NOMO-1 treated with dmso at 0.1 percent for 144 hours (cell line): Measurements from ENCODE around the gene FOXI1.

Source experiments
- DNase-seq: peaks from one replicate; lab custom pipeline; 2025; ENCODE audit not compliant: unreplicated experiment; lab: John Stamatoyannopoulos, UW

The FOXI1 gene

DNA sequence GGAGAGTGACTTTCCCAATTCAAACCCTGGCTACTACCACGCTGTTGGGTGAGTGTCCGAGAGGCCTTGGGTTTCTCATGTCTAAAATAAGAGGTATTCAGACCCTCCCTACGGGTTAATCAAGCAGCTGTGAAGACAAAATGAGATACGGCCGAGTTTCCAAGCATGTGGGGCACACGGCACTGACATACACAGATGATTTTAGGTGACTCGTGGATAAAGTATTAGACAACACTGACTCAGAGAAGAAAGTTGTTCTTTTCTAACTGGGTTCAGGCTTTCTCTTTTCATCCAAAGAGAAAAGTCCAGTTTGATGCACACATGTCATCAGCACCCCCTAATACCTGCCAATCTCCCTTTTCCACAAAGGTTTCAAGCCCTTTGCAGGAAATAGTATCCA, 15.6 kb downstream of the FOXI1 start:
- no peak for DNase-seq

DNA sequence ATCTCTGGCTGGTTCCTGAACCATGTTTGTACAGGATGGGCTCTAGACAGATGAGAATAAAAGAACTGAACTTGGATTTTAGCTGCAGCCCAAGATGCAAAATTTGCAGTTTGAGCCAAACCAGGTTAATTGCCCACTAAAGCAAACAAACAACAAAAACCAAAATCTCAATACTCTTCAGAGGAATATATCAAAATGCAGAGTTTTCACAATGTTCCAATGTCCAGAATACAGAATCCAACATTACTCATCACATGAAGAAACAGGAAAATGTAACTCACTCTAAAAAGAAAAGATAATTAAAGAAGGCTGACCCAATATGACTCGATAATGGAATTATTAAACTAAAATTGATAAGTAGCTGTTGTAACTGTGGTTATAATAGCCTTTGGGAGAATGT, 20.4 kb downstream of the FOXI1 start:
- no peak for DNase-seq

DNA sequence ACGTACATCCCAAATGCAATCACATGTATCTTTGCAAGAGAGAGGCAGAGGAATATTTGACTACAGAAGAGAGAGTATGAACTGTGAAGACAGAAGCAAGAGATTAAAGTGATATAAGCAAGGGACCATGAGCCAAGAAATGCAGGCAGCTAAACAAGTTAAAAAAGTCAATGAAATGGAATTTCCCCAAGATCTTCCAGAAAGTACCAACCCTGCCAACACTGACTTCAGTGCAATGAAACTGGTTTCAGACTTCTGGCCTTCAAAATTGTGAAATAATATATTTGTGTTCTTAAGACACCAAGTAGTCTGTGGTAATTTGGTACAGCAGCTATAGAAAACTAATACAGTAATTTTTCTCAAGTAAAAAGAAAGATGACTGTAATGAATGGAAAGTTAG, 20.9 kb downstream of the FOXI1 start:
- DNase-seq: no peak

DNA sequence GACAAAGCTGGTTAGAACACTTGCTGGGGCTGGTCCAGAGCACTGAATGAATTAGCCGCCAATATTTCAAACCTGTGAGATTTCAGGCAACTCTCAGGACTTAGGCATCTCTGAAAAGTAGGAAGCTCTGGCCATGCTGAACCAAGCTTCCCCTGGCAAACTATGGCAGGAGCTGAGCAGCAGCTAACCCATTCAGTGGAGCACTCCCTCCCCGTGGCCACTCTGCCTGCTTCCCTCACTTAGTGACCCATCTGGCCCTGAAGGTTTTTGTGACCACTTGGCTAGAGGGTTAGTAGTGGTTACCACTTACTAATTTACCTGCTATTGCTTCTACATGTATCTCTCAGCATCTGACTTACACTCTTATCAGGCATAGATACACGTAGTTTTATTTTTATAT, 25.5 kb downstream of the FOXI1 start:
- no peak for DNase-seq

DNA sequence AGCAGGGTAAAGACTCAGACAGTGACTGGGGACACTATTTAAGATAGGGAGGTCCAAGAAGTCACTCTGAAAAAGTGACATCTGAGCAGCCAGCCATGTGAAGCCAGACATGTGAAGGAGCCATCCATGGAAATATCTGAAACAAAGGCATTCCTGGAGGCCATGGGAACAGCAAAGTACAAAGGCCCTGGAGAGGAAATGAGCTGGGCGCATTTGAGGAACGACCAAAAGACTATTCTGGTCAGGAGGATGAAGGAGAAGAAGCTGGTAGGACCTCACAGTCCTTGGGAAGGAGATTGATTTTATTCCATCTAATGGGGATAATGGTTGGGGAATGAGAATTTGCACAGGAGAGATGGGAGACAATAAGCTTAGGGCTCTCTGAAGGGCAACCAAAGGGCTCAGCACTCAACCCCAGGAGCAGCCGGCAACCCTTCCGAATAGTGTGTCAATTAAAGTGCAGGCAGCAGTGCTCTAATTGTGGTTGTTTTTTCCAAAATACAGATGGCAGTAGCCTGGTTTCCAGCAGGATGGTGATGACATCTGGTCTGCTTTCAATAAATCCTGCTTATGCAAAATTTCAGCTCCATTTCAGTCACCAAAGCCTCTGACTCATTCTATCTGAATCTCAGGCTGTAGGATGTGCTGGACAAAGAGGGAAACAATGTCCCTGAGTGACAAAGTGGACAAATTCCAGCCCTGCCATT, 26.7 kb downstream of the FOXI1 start:
- no peak for DNase-seq

DNA sequence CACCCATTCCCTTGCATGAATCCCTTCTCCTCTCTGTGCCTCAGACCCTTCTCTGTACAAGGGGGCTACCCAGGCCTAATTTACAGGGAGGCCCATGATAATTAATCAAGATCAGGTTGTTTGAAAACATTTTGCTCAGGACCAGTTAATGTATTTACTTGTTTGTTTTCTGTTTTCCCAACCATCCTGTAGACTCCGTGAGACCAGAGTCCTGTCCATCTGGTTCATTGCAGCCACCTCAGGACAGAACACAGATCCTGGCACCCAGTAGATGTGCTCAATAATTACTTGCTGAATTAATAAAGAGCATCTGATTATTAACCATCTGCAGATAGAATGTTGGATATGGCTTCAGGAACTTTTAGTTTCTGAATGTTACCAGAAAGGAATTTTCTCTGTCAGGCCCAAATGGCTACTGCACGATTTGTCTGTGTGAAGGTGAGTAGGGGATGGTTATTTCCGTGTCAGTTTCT, 27.3 kb downstream of the FOXI1 start:
- DNase-seq: no peak

DNA sequence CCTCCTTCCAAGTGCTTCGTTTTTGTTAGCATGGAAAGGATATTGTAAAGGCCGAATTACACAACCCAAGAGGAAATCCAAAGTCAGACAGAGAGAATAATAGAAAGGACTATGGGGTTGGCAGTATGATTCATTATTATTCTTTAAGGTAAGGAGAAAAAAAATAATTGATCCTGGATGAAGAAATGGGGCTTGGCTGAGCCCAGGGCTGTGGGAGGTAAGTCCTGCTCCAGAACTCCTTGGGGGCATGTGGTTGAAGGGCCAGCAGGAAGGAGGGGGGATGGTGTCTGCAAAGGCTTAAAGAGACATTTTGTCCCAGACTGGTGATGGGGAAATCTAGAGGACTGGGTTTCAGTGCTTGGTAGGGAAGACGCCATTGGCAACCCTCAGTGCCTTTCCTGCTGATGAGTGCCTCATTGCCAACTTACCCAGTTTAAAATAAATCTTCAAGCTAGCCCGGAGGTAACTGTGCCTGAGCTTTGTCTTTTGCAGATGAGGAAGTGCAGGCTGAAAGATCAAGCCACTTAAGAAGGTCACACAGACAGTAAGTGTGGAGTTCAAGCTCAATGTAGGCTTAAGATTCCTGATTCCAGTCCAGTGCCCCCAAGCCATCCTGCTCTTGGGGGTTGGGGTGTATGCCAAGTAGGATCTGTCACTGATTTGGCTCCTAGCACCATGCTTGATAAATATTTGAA, 30.2 kb downstream of the FOXI1 start:
- no peak for DNase-seq

DNA sequence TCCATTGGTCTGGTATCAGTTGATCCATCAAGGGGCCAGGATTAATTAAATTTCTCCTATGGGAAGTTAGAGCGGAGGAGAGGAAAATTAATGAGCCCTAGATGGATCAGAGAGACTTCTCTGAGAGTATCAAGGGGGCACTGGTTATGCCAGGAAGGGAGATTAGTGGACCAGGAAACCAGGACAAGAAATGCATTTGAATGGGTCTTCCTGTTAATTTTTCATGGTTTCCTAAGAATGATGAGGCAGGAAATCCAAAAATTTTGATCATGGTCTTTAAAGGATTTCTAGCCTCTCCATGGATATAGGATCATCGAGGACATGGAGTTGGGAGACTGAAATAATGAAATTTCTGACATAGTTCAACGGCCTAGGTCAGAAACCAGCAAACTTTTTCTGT, 30.8 kb downstream of the FOXI1 start:
- no peak for DNase-seq

DNA sequence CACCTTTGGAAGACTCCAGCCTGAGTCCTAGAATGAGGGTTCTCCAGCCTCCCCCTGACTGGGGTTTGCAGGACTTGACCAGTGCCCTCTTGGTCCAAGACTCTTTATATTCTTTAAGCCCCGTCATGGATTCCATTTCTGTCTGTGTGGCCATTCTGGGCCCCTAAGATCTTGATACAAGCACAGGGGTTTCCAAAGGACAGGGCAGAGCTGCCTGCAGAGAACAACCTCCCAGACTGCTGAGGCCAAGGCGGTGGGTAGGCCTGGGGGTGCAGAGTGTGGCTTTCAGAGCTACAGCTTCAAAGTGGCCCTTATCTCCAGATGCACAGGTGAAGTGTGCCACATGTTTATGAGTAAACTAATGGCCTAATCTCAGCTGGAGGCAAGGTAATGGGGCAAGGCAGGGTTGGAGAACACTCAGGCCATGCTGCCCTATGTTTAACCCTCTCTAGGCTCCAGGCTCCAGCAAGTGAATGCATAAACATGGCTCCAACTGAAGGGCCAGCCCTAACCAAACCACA, 32.1 kb downstream of the FOXI1 start:
- no peak for DNase-seq

DNA sequence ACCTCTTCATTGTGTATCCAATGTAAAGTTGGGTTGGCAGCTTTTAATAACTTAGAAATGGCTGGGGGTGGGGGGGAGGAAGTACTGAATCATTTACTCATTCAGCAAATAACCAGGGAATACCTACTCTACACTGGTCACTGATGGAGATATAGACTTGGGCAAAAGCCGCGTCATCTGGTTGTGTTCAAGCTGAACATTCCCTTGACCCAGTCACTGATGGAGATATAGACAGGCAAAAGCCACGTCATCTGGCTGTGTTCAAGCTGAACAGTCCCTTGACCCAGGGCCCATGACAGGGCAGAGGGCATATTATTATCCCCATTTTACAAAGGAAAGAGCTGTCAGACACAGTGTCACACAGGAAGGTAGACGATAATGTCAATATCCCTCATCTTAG, 32.6 kb downstream of the FOXI1 start:
- no peak for DNase-seq

DNA sequence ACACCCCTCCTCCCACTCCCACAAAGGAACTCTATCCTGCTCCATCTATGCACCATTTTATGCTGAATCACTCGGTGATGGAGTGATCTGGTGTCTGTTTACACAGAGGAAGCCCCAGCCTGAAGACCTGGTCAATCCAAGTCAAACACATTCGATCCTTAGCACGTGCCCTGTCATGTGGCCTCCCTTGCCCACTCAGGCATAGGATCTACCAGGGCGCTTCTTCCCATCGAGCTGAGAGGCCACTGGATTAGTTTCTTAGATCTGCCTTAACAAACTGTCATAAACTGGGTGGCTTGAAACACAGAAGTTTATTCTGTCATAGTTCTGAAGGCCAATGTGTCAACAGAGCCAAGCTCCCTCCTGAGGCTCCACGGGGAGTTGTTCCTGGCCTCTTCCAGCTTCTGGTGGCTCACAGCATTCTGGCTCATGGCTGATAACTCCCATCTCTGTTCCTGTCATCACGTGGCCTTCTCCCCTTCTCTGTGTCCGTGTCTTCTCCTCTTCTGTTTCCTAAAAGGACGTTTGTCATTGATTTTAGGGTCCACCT, 34.2 kb downstream of the FOXI1 start:
- no peak for DNase-seq

DNA sequence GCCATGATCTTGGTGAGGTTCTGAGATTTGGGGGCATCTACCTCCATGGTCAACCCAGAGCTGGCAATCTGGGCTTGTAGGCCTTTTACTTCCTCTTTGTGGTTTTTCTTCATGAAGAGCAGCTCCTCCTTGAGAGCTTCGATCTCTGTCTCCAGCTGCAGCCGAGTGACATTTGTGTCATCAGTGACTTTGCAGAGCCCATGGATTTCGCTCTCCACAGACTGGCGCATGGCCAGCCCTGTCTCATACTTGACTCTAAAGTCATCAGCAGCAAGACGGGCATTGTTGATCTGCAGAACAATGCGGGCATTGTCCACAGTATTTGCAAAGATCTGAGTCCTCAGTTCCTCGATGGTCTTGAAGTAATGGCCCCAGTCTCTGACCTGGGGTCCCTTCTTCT, 35.5 kb downstream of the FOXI1 start:
- peak; percentile 38 for DNase-seq

DNA sequence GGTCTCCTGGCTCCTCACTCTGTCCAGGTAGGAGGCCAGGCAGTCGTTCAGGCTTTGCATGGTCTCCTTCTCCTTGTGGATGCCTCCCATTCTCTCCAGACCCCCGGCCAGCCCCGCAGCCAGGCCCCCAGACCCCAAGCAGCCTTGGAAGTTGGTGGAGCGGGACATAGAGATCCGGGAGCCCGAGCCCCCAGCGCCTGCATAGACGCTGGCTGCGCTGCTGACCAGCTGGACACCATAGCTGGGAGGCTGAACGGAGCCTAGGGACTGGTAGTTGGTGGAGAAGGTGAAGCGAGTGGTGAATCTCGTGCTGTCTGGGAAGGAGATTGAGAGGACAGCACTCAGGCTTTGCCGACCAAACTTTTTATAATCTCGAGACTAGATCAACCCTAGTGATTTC, 35.9 kb downstream of the FOXI1 start:
- DNase-seq: no peak

DNA sequence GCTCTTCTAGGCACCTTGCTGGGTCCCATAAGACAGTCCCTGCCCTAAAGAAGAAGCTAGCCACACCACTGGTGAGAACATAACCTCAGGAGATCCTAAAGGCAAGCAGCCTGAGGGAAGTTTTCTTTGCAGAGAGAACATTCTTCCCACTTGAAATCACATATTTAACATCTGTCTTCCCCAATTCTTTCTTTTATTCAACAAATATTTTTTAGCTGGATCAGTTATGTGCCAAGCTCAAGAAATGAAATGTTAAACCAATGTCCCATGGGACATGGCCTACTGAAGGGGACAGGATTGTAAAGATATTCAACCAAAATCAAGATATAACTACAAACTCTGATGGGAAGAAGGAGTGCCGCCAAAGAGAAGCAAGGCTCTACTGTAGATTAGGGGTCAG, 36.5 kb downstream of the FOXI1 start:
- no peak for DNase-seq

DNA sequence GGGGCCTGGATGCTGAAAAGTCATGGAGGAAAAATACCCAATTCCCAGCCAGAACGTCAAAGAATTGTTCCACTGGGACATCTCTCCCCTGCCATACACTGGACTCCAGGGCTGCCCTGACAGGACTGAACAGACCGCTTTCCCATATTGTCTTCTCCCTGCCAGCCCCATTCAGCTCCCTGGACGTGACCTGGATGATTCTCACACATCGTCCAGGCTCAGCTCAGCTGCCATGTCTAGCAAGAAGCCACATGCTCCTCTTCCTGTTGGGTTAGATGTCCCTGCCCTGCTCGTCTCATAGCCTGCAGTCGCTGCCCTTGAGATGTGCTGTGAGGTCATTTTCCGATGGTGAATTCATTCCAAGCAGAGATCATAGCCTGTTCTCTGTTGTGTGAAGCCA, 37.4 kb downstream of the FOXI1 start:
- DNase-seq: no peak

DNA sequence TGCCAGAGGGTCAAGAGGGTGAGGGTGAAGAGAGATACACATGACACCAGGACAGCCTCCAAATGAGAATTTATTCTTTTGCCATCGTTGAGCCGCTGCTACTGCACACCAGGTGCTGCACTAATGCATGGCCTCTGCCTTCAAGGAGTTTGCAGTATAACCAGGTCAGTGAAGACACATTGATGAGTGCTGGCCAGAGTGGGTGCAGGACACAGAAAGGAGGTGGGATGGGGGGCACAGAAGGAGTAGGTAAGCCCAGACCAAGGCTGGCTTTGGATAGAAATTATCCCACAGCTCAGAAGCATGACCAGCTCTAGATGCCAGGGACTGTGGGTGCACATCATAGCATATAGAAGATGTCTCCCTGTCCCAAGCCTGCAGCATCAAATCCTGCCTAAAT, 38.0 kb downstream of the FOXI1 start:
- no peak for DNase-seq

DNA sequence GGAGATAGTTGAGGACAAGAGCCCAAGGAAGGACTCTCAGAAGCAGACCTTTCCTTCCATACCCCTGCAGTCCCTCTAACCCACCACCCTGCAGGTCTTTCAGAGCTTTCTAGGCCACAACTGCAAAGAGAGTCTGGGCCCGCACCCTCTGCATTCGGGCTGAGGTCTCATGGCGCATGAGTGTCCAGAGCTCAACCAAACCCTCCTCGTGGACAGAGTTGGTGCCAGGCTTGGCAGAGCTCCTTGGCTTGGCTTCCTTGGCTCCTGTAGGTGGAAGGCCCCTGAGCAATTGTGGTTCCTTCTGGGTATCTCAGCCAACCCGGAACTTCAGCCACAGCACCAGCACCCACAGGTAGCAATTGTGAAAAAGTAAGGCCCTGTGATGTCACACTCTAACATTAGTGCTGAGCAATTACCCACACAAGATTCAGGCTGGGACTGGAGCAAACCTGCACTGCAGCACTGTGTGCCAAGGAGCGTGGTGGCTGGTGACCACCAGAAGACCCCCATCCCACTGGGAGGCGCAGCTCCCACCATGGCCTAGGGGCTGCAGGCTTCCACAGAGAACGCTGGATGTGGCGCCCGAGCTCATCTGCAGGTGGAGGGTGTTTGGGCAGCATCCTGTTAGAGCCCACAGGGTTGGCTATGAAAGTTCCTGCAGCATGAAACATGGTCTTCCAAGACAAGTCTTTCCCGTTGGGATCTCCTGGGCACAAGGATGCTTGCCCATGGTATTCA, 38.8 kb downstream of the FOXI1 start:
- no peak for DNase-seq

DNA sequence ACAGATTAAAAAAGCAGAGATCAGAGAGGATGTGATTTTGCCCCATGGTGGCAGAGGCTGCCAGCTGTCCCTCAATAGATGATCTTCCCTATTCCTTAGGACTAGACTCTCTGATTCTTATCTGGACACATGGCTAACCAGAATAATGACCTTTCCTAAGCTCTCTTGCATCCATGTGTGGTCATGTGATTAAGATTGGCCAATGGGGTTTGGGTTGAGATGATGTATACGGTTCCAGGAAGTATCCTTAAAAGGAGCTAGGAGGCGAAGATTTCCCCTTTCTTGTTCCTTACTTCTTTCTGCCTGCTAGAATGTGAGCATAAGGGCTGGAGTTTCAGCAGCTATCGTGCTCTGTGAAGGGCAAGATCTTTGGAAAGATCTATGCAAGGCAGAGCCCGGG, 39.8 kb downstream of the FOXI1 start:
- DNase-seq: no peak

DNA sequence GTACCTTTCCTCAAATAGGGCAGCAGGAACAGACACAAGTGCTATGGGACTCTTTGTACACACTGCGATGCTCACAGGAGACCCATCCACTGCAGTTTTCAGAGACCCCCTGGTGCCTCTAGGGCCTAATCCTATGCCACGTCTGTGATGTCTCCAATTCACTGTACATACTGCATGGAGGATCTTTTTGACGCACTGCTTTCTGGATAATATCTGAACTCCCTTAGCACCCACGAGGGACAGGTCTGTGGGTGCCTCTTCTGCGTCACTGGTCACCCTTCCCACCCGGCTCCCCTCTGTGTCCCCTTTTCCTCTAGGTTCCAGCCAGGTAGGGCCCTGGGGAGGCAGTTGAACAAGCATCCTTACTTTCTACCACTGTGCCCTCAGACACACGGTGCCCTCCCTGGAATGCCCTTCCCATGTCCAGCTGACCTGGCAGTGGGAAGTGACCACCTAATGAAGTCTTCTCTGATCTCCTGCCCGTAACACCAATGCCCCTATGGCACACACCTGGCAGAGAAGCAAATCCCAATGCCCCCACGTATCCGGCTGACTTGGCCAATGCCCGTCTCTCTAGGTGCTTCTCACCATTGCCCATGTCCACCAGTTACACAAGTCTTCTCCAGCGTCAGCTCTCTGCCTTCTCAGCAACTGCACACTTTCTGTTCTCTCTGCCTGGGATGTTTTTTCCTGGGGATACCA, 41.5 kb downstream of the FOXI1 start:
- no peak for DNase-seq

DNA sequence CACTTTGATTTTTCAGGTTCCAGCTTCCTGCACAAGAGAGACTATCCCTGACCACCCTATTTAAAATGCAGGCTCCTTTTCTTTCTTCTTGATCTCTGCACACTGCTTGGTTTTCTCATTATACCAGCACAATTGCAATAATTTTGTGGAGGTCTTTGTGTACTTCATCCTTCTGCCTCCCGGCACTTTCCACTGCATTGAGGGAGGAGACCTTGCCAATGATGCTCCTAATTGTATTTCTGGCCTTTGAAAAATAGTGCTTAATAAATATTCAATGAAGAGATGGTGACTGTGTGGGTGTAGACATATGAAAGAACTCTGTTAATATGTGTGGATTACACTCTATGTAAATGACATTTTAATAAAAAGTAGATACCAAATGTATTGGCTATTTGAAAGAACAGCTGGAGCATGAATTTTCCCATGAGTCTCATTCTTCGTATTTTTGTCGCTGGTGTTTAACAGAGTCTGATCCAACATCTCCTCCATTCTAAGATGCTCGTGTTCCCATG, 42.1 kb downstream of the FOXI1 start:
- no peak for DNase-seq
